H9 (cell line): Measurements from ENCODE around the gene NPBWR2. TPM values are rescaled to one million over a fixed set of nuclear protein-coding genes. Genes with fewer than 3 reads are reported as not detected.

Experiments
- DNase-seq: peaks from one replicate; pipeline ENCODE4 v3.0.0-alpha.2; 2017
- H2AFZ ChIP-seq: one replicate; pipeline ENCODE4 v1.6.1; 2013; ENCODE audit warnings: mild to moderate bottlenecking, low read length, control low read depth, moderate library complexity
- H2AK5ac ChIP-seq: 2 replicates; pipeline ENCODE4 v1.6.1; 2013; ENCODE audit warnings: low read length, control low read depth, mixed read lengths; ENCODE audit not compliant: insufficient read length
- H2BK120ac ChIP-seq: one replicate; pipeline ENCODE4 v1.6.1; 2013; ENCODE audit warnings: low read depth, mild to moderate bottlenecking, low read length, control low read depth, inconsistent platforms; ENCODE audit not compliant: poor library complexity, severe bottlenecking
- H2BK12ac ChIP-seq: 2 replicates; pipeline ENCODE4 v1.6.1; 2013; ENCODE audit warnings: low read length, control low read depth, mixed read lengths, low read depth; ENCODE audit not compliant: insufficient read length
- H2BK15ac ChIP-seq: 2 replicates; pipeline ENCODE4 v1.6.1; 2013; ENCODE audit warnings: low read depth, low read length, control low read depth
- H2BK20ac ChIP-seq: one replicate; pipeline ENCODE4 v1.6.1; 2013; ENCODE audit warnings: low read depth, mild to moderate bottlenecking, low read length, control low read depth, inconsistent platforms; ENCODE audit not compliant: poor library complexity, severe bottlenecking
- H2BK5ac ChIP-seq: 2 replicates; pipeline ENCODE4 v1.6.1; 2013; ENCODE audit warnings: low read length, control low read depth, mixed read lengths; ENCODE audit not compliant: insufficient read length
- H3K14ac ChIP-seq: 2 replicates; pipeline ENCODE4 v1.6.1; 2013; ENCODE audit warnings: low read length, control low read depth; ENCODE audit not compliant: insufficient read depth
- H3K18ac ChIP-seq: 2 replicates; pipeline ENCODE4 v1.6.1; 2013; ENCODE audit warnings: low read depth, mild to moderate bottlenecking, mixed read lengths, low read length, control low read depth; ENCODE audit not compliant: insufficient read length
- H3K23ac ChIP-seq: 2 replicates; pipeline ENCODE4 v1.6.1; 2013; ENCODE audit warnings: low read length, control low read depth, mixed read lengths, low read depth; ENCODE audit not compliant: insufficient read length
- H3K23me2 ChIP-seq: 2 replicates; pipeline ENCODE4 v1.6.1; 2013; ENCODE audit warnings: low read depth, mild to moderate bottlenecking, mixed read lengths, low read length, control low read depth; ENCODE audit not compliant: insufficient read length, poor library complexity, severe bottlenecking
- H3K27ac ChIP-seq: 2 replicates; pipeline ENCODE4 v1.5.1; 2013; ENCODE audit warnings: low read length, control low read depth, mixed read lengths, low read depth; ENCODE audit not compliant: insufficient read length
- H3K27me3 ChIP-seq: 2 replicates; pipeline ENCODE4 v1.6.1; 2013; ENCODE audit warnings: low read length, control low read depth, inconsistent platforms; ENCODE audit not compliant: insufficient read depth
- H3K4ac ChIP-seq: 2 replicates; pipeline ENCODE4 v1.6.1; 2013; ENCODE audit warnings: low read depth, mild to moderate bottlenecking, control low read depth, inconsistent platforms, low read length, moderate library complexity
- H3K4me1 ChIP-seq: 2 replicates; pipeline ENCODE4 v1.6.1; 2013; ENCODE audit warnings: low read length, control low read depth, inconsistent platforms; ENCODE audit not compliant: insufficient read depth
- H3K4me2 ChIP-seq: 2 replicates; pipeline ENCODE4 v1.6.1; 2013; ENCODE audit warnings: low read length, control low read depth, mixed read lengths; ENCODE audit not compliant: insufficient read length, insufficient read depth
- H3K56ac ChIP-seq: 2 replicates; pipeline ENCODE4 v1.6.1; 2013; ENCODE audit warnings: low read depth, mild to moderate bottlenecking, mixed read lengths, low read length, control low read depth; ENCODE audit not compliant: insufficient read length
- H3K79me1 ChIP-seq: 2 replicates; pipeline ENCODE4 v1.6.1; 2013; ENCODE audit warnings: low read depth, mild to moderate bottlenecking, moderate library complexity, low read length, control low read depth, inconsistent platforms; ENCODE audit not compliant: insufficient read depth, poor library complexity, severe bottlenecking
- H3K79me2 ChIP-seq: 2 replicates; pipeline ENCODE4 v1.6.1; 2013; ENCODE audit warnings: low read length, control low read depth, inconsistent platforms; ENCODE audit not compliant: insufficient read depth
- H3K9ac ChIP-seq: 2 replicates; pipeline ENCODE4 v1.6.1; 2013; ENCODE audit warnings: low read length, control low read depth, mixed read lengths; ENCODE audit not compliant: insufficient read length; ENCODE audit errors: extremely low read depth
- H3K9me3 ChIP-seq: one replicate; pipeline ENCODE4 v1.6.1; 2013; ENCODE audit warnings: low read depth, low read length, inconsistent platforms; ENCODE audit not compliant: control insufficient read depth
- H3T11ph ChIP-seq: one replicate; pipeline ENCODE4 v1.6.1; 2013; ENCODE audit warnings: mild to moderate bottlenecking, low read length, control low read depth, inconsistent platforms
- H4K20me1 ChIP-seq: one replicate; pipeline ENCODE4 v1.6.1; 2013; ENCODE audit not compliant: control insufficient read depth, insufficient read length, insufficient read depth
- H4K5ac ChIP-seq: 2 replicates; pipeline ENCODE4 v1.6.1; 2013; ENCODE audit warnings: low read depth, mild to moderate bottlenecking, mixed read lengths, low read length, control low read depth; ENCODE audit not compliant: insufficient read length
- H4K8ac ChIP-seq: replicated peaks from 2 replicates; pipeline ENCODE4 v1.6.1; 2013; ENCODE audit warnings: low read length, control low read depth, mixed read lengths, low read depth; ENCODE audit not compliant: insufficient read length
- H4K91ac ChIP-seq: 2 replicates; pipeline ENCODE4 v1.6.1; 2013; ENCODE audit warnings: low read depth, mild to moderate bottlenecking, moderate library complexity, mixed read lengths, low read length, control low read depth; ENCODE audit not compliant: insufficient read length
- H3K27ac Mint-ChIP-seq, 3 experiments: 2 replicates in 2 of 3; 3 replicates in 1 of 3; pipeline ENCODE4 v1.8.0; 2020 to 2021; ENCODE audit warnings: mixed read lengths in 3 of 3, mild to moderate bottlenecking in 1 of 3, moderate library complexity in 1 of 3
- H3K27me3 Mint-ChIP-seq: 2 replicates; pipeline ENCODE4 v1.8.0; 2021; ENCODE audit warnings: low read depth, mild to moderate bottlenecking, moderate library complexity, mixed read lengths
- H3K36me3 Mint-ChIP-seq, 3 experiments: 2 replicates in 2 of 3; 3 replicates in 1 of 3; pipeline ENCODE4 v1.8.0; 2020 to 2021; ENCODE audit warnings: low read depth in 3 of 3, mixed read lengths in 3 of 3; ENCODE audit not compliant: insufficient read depth in 1 of 3
- H3K4me1 Mint-ChIP-seq, 2 experiments: 2 replicates each; pipeline ENCODE4 v1.8.0; 2020; ENCODE audit warnings: mixed read lengths in 2 of 2
- H3K4me3 Mint-ChIP-seq, 2 experiments: 2 replicates in 1 of 2; 3 replicates in 1 of 2; pipeline ENCODE4 v1.8.0; 2020 to 2021; ENCODE audit warnings: mild to moderate bottlenecking in 2 of 2, mixed read lengths in 2 of 2, moderate library complexity in 1 of 2
- H3K9me3 Mint-ChIP-seq, 2 experiments: 2 replicates in 1 of 2; 3 replicates in 1 of 2; pipeline ENCODE4 v1.8.0; 2020; ENCODE audit warnings: mild to moderate bottlenecking in 2 of 2, mixed read lengths in 2 of 2, moderate library complexity in 1 of 2
- CTCF ChIP-seq: fragments of 200-600 bp; sonication (generic); conservative IDR thresholded peaks from 3 replicates; pipeline ENCODE4 v1.8.0; 2021; ENCODE audit warnings: antibody characterized with exemption, mild to moderate bottlenecking
- WGBS: extraction: QIAGEN DNeasy Blood & Tissue Kit; methylation state at CpG from one replicate; pipeline ENCODE4 v1.1.7; 2013; ENCODE audit warnings: missing lambda C conversion rate, low lambda C conversion rate, mixed read lengths; ENCODE audit not compliant: insufficient read length; ENCODE audit errors: extremely low coverage; 5-methylcytosine and 5-hydroxymethylcytosine counted together
- total RNA-seq: library from RNA; stranded (reverse); gene quantifications from 2 replicates; pipeline ENCODE4 v1.2.1, GENCODE V29; 2021

Gene NPBWR2
- total RNA-seq, 1 experiment from 2014 or later, result not detected

GRCh38 chr20:64080013-64080812, 27.2 kb downstream of the NPBWR2 start, which contains the start of gene OPRL1:
OPRL1 (plus strand) TSS chr20:64080082; CDS start chr20:64092721, 12,639 bp downstream.
- Histone ChIP-seq H4K91ac (no peak within 1 kb of the TSS), H3K79me1 (no peaks in the 10 kb centered on the region), H3K14ac (no peak within 1 kb of the TSS), H3K4me2 (peak within 1 kb of the TSS; percentile 62), H3K23me2 (peaks cover 20% of the 10 kb centered on the region), H3T11ph (no peak within 1 kb of the TSS), H3K9me3 (no peaks in the 10 kb centered on the region), H3K23ac (no peak within 1 kb of the TSS), H2BK12ac (no peak within 1 kb of the TSS), H3K79me2 (no peaks in the 10 kb centered on the region), H3K18ac (no peak within 1 kb of the TSS), H3K9ac (no peak within 1 kb of the TSS), H3K4me1 (no peaks in the 10 kb centered on the region; the same call in 1 of the 2 replicates), H4K5ac (no peak within 1 kb of the TSS), H4K20me1 (no peaks in the 10 kb centered on the region), H3K4ac (no peak within 1 kb of the TSS), H3K27me3 (peaks cover 5% of the 10 kb centered on the region; the same call in 1 of the 2 replicates), H2BK15ac (no peak within 1 kb of the TSS), H3K56ac (no peak within 1 kb of the TSS), H2BK120ac (no peak within 1 kb of the TSS), H3K27ac (no peak within 1 kb of the TSS), H2BK20ac (no peak within 1 kb of the TSS), H2AK5ac (no peak within 1 kb of the TSS), H2AFZ (no peak within 1 kb of the TSS), H4K8ac (no peak within 1 kb of the TSS), H2BK5ac (no peak within 1 kb of the TSS)
- H3K27ac Mint-ChIP-seq, result no peak within 1 kb of the TSS; a peak in 1 of 7 replicates
- no CpG with 5 or more reads among the region's 62 CpGs for WGBS
- peaks cover 0 to 2% of the 10 kb centered on the region in 2 experiments; a peak in 1 of 5 replicates for H3K9me3 Mint-ChIP-seq
- H3K27me3 Mint-ChIP-seq, result peaks cover 43% of the 10 kb centered on the region
- no peak for TF ChIP-seq CTCF
- H3K4me3 Mint-ChIP-seq, result peak within 1 kb of the TSS; percentile 67 to 85
- no peak for DNase-seq
- no peaks in the 10 kb centered on the region; a peak in 1 of 7 replicates for H3K36me3 Mint-ChIP-seq
- peaks cover 32 to 43% of the 10 kb centered on the region in 2 experiments for H3K4me1 Mint-ChIP-seq
